Right renal pelvis (tissue), 4 donors: ENCODE measurements around the gene ODAD3. TPM values are rescaled to one million over a fixed set of nuclear protein-coding genes. Genes with fewer than 3 reads are reported as not detected.
"Not testable (repeated sequence)": the region's sequence is repeated elsewhere in the genome, so short reads cannot be mapped to it uniquely, and the experiment has no call there.

Experiments
- DNase-seq, 4 donors: peaks; one replicate each; pipeline ENCODE4 v3.0.0-alpha.2; 2013; ENCODE audit warnings: low read depth in 4 of 4, low spot score in 3 of 4, missing footprints in 1 of 4
- polyA plus RNA-seq, 4 donors: library from polyadenylated mRNA; unstranded; fragments of 120-200 nt; gene quantifications; one replicate each; pipeline ENCODE4 v1.2.1, GENCODE V29; 2013; ENCODE audit not compliant: insufficient read length in 4 of 4

Gene ODAD3
- polyA plus RNA-seq, 4 donors = 1.3 to 2.2 (median 1.6) TPM

- no peak for DNase-seq
Measured at GRCh38 chr19:11445141-11445540, 10.2 kb upstream of the ODAD3 start.

- DNase-seq = no peak
Measured at GRCh38 chr19:11444059-11444458, 9.1 kb upstream of the ODAD3 start.

GRCh38 chr19:11437955-11438354 is 3.0 kb upstream of the ODAD3 start:
- no peak for DNase-seq

GRCh38 chr19:11435833-11436313 is 952 bp upstream of the ODAD3 start:
- no peak for DNase-seq

- DNase-seq = no peak
Measured at GRCh38 chr19:11434703-11435056, 241 bp downstream of the ODAD3 start.

GRCh38 chr19:11433526-11433925 is 1.4 kb downstream of the ODAD3 start:
- not testable (repeated sequence) for DNase-seq

- no peak for DNase-seq
Measured at GRCh38 chr19:11426656-11427055, 8.3 kb downstream of the ODAD3 start.

- DNase-seq = no peak
Measured at GRCh38 chr19:11425719-11426457, 9.0 kb downstream of the ODAD3 start.

- no peak for DNase-seq
Measured at GRCh38 chr19:11423791-11424181, 11.1 kb downstream of the ODAD3 start.

- DNase-seq = no peak
Measured at GRCh38 chr19:11423164-11423790, 11.6 kb downstream of the ODAD3 start.

GRCh38 chr19:11422163-11423065 is 12.5 kb downstream of the ODAD3 start:
- DNase-seq = no peak

GRCh38 chr19:11421371-11422098 is 13.4 kb downstream of the ODAD3 start:
- no peak for DNase-seq

GRCh38 chr19:11420429-11421370 is 14.2 kb downstream of the ODAD3 start:
- DNase-seq = no peak

GRCh38 chr19:11418549-11419506 is 16.1 kb downstream of the ODAD3 start, which contains the start of gene RGL3:
RGL3 (minus strand) TSS chr19:11419314; CDS start chr19:11419278, 36 bp downstream.
- no peak for DNase-seq

GRCh38 chr19:11418094-11418548 is 16.8 kb downstream of the ODAD3 start:
- DNase-seq = no peak

GRCh38 chr19:11416346-11417052 is 18.4 kb downstream of the ODAD3 start:
- DNase-seq = no peak

GRCh38 chr19:11414544-11414943 is 20.4 kb downstream of the ODAD3 start:
- DNase-seq = no peak
